Muscle of arm (tissue), 12 donors: Measurements from ENCODE around the gene MFRP. TPM values are rescaled to one million over a fixed set of nuclear protein-coding genes. Genes with fewer than 3 reads are reported as not detected.

ENCODE experiments used
- DNase-seq: peaks from one replicate; pipeline ENCODE4 v3.0.0-alpha.2; 2013
- polyA plus RNA-seq, 12 donors: library from polyadenylated mRNA; unstranded; fragments of 120-200 nt; gene quantifications; one replicate each; pipeline ENCODE4 v1.2.1, GENCODE V29; 2013; ENCODE audit not compliant: insufficient read length in 12 of 12

The MFRP gene
- polyA plus RNA-seq, 12 donors, result not detected

GRCh38 chr11:119359365-119360214, 13.1 kb upstream of the MFRP start:
- DNase-seq, result no peak

GRCh38 chr11:119357074-119357473, 10.6 kb upstream of the MFRP start:
- DNase-seq, result no peak

- DNase-seq, result peak; percentile 92
These were observed 10.0 kb upstream of the MFRP start for GRCh38 chr11:119356349-119357031.

GRCh38 chr11:119355091-119355843, 8.8 kb upstream of the MFRP start:
- no peak for DNase-seq

- DNase-seq, result no peak
These were observed 6.4 kb upstream of the MFRP start for GRCh38 chr11:119352857-119353260.

GRCh38 chr11:119351232-119351631, 4.7 kb upstream of the MFRP start:
- no peak for DNase-seq

GRCh38 chr11:119350302-119350701, 3.8 kb upstream of the MFRP start:
- no peak for DNase-seq

GRCh38 chr11:119347940-119348605, 1.6 kb upstream of the MFRP start:
- no peak for DNase-seq

- DNase-seq, result no peak
These were observed 737 bp upstream of the MFRP start for GRCh38 chr11:119347242-119347641.

GRCh38 chr11:119345685-119346084, 820 bp downstream of the MFRP start:
- no peak for DNase-seq

GRCh38 chr11:119344291-119345010, 2.1 kb downstream of the MFRP start:
- no peak for DNase-seq

- no peak for DNase-seq
These were observed 2.8 kb downstream of the MFRP start for GRCh38 chr11:119343726-119344125.

GRCh38 chr11:119342362-119343130, 4.0 kb downstream of the MFRP start:
- DNase-seq, result no peak

GRCh38 chr11:119342023-119342300, 4.5 kb downstream of the MFRP start:
- DNase-seq, result no peak

GRCh38 chr11:119341222-119342022, 5.1 kb downstream of the MFRP start:
- no peak for DNase-seq

GRCh38 chr11:119340335-119341221, 5.9 kb downstream of the MFRP start, which contains the start of gene C1QTNF5:
Gene C1QTNF5 (minus strand): TSS chr11:119340883. CDS start chr11:119340397, 486 bp downstream.
- DNase-seq, result peak; percentile 90

GRCh38 chr11:119339589-119340334, 6.7 kb downstream of the MFRP start:
- DNase-seq, result peak; percentile 80
